WTC11 (cell line): ENCODE data around the gene TLE6.

Experiments
- CREB1 ChIP-seq: sonication (generic); formaldehyde crosslinking; IDR thresholded peaks from 2 replicates; pipeline ENCODE4 v1.8.0; 2023; ENCODE audit warnings: mild to moderate bottlenecking, missing genetic modification reagents
- CTCF ChIP-seq: fragments of 200-600 bp; IDR thresholded peaks from 2 replicates; pipeline ENCODE4 v1.8.0; 2022; ENCODE audit warnings: antibody characterized with exemption
- ETV6 ChIP-seq: sonication (generic); formaldehyde crosslinking; IDR thresholded peaks from 2 replicates; pipeline ENCODE4 v1.8.1; 2022; ENCODE audit warnings: mild to moderate bottlenecking, missing genetic modification reagents
- JUN ChIP-seq: sonication (generic); formaldehyde crosslinking; IDR thresholded peaks from 2 replicates; pipeline ENCODE4 v1.8.0; 2023; ENCODE audit warnings: mild to moderate bottlenecking, missing genetic modification reagents
- MAX ChIP-seq: sonication (generic); formaldehyde crosslinking; IDR thresholded peaks from 2 replicates; pipeline ENCODE4 v1.8.0; 2022; ENCODE audit warnings: mild to moderate bottlenecking, missing genetic modification reagents
- NR1H2 ChIP-seq: sonication (generic); formaldehyde crosslinking; IDR thresholded peaks from 2 replicates; pipeline ENCODE4 v1.9.0; 2021; ENCODE audit warnings: mild to moderate bottlenecking, moderate library complexity, missing genetic modification reagents
- NR2C2 ChIP-seq: sonication (generic); formaldehyde crosslinking; IDR thresholded peaks from 2 replicates; pipeline ENCODE4 v1.8.0; 2022; ENCODE audit warnings: mild to moderate bottlenecking, missing genetic modification reagents
- SP1 ChIP-seq: sonication (generic); formaldehyde crosslinking; conservative IDR thresholded peaks from 2 replicates; pipeline ENCODE4 v1.8.1; 2022; ENCODE audit warnings: missing genetic modification reagents
- STAT6 ChIP-seq: sonication (generic); formaldehyde crosslinking; conservative IDR thresholded peaks from 2 replicates; pipeline ENCODE4 v1.8.1; 2023; ENCODE audit warnings: mild to moderate bottlenecking, low read depth, missing genetic modification reagents, moderate library complexity
- TEAD4 ChIP-seq: sonication (generic); formaldehyde crosslinking; IDR thresholded peaks from 2 replicates; pipeline ENCODE4 v1.8.0; 2022; ENCODE audit warnings: mild to moderate bottlenecking, missing genetic modification reagents
- USF2 ChIP-seq: sonication (generic); formaldehyde crosslinking; IDR thresholded peaks from 2 replicates; pipeline ENCODE4 v1.8.1; 2023; ENCODE audit warnings: mild to moderate bottlenecking, missing genetic modification reagents, moderate library complexity
- ZNF416 ChIP-seq: fragments of 250-450 bp; sonication (Bioruptor Pico); IDR thresholded peaks from 2 replicates; pipeline ENCODE4 v1.9.0; 2021; ENCODE audit warnings: mild to moderate bottlenecking, inconsistent platforms

GRCh38 chr19:3012621-3013262 is 35.4 kb downstream of the TLE6 start:
- TF ChIP-seq TEAD4 (CRISPR knock-in tag) (no peak), NR1H2 (no peak), CTCF (no peak), STAT6 (CRISPR knock-in tag) (no peak), SP1 (CRISPR knock-in tag) (no peak), CREB1 (no peak), NR2C2 (CRISPR knock-in tag) (no peak), MAX (no peak), ZNF416 (CRISPR knock-in tag) (no peak), JUN (no peak), USF2 (no peak), ETV6 (CRISPR knock-in tag) (no peak)
